ENCODE results near the gene ABCC9. TPM values are rescaled to one million over a fixed set of nuclear protein-coding genes. Genes with fewer than 3 reads are reported as not detected.
"Not testable (repeated sequence)": the region's sequence is repeated elsewhere in the genome, so short reads cannot be mapped to it uniquely, and the experiment has no call there.

The ABCC9 gene
- total RNA-seq, 2 donors from 2014 or later: 0.69 to 5.0 TPM

GRCh38 chr12:21786041-21786531 lies 155.1 kb downstream of the ABCC9 start:
- Histone ChIP-seq H3K4me1 (no peaks in the 10 kb centered on the region), H3K27ac (no peak overlapping the region), H3K4me3 (no peak overlapping the region), H3K27me3 (no peaks in the 10 kb centered on the region), H3K36me3 (no peaks in the 10 kb centered on the region), H3K9ac (ENCODE audit: low read depth in 2 of 2, low read length in 2 of 2) (no peak overlapping the region), H3K9me3 (no peaks in the 10 kb centered on the region)
- DNase-seq: no peak
- TF ChIP-seq, protein P1, sequence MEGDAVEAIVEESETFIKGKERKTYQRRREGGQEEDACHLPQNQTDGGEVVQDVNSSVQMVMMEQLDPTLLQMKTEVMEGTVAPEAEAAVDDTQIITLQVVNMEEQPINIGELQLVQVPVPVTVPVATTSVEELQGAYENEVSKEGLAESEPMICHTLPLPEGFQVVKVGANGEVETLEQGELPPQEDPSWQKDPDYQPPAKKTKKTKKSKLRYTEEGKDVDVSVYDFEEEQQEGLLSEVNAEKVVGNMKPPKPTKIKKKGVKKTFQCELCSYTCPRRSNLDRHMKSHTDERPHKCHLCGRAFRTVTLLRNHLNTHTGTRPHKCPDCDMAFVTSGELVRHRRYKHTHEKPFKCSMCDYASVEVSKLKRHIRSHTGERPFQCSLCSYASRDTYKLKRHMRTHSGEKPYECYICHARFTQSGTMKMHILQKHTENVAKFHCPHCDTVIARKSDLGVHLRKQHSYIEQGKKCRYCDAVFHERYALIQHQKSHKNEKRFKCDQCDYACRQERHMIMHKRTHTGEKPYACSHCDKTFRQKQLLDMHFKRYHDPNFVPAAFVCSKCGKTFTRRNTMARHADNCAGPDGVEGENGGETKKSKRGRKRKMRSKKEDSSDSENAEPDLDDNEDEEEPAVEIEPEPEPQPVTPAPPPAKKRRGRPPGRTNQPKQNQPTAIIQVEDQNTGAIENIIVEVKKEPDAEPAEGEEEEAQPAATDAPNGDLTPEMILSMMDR (IDR thresholded peaks at IDR 0.05): no peak
- intact Hi-C loops (cut with DNase I): no loop called here

GRCh38 chr12:21782723-21783122 lies 158.5 kb downstream of the ABCC9 start:
- H3K27me3 ChIP-seq; H3K4me3 ChIP-seq; H3K9ac ChIP-seq (ENCODE audit: low read depth in 2 of 2, low read length in 2 of 2); H3K27ac ChIP-seq; intact Hi-C loops (cut with DNase I); DNase-seq; H3K4me1 ChIP-seq; H3K36me3 ChIP-seq; H3K9me3 ChIP-seq: not testable (repeated sequence)

DNA sequence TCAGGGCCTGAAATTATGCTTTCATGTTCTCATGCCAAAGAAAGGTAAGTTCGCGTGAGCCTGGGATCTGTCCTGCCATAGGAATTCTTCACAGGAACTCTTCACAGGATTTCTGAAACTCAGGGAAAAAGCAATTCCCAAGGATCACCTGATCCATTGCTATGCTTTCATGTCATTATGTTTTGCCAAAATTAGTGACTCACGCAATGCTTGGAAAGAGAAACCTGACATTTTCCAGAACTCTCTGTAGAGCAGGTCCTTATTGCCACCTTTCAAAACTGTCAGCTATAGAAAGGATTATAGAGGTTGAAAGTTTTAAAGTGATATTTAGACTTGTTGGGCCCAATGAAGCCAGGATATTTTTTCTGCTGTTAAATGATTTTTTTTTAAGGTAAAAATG lies 160.4 kb downstream of the ABCC9 start:
- Histone ChIP-seq H3K4me1 (no peaks in the 10 kb centered on the region), H3K27me3 (no peaks in the 10 kb centered on the region), H3K9me3 (no peaks in the 10 kb centered on the region), H3K27ac (no peak overlapping the region), H3K4me3 (no peak overlapping the region), H3K36me3 (no peaks in the 10 kb centered on the region), H3K9ac (ENCODE audit: low read depth in 2 of 2, low read length in 2 of 2) (no peak overlapping the region)
- TF ChIP-seq, protein P1 (IDR thresholded peaks at IDR 0.05): no peak
- intact Hi-C loops (cut with DNase I): no loop called here
- no peak for DNase-seq

DNA sequence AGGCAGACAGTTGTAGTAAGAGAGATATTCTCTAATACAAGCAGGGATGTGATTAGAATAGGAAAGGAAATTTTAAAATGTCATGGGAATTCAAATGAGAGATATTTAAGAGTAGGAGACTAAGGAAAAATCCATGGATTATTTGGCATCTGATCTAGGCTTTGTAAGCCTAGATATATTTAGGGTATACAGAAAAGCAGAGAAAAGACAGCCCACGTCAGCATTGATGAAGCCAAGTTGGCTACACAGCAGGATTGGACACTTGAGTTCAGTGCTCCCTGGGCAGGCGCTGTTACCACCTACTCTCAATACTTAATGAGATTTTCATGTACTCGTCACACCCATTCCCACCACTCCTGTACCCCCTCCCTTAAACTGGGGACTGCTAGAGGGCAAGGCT lies 165.1 kb downstream of the ABCC9 start:
- Histone ChIP-seq H3K4me3 (no peak overlapping the region), H3K4me1 (no peaks in the 10 kb centered on the region), H3K27ac (no peak overlapping the region), H3K9ac (ENCODE audit: low read depth in 2 of 2, low read length in 2 of 2) (no peak overlapping the region), H3K36me3 (no peaks in the 10 kb centered on the region), H3K9me3 (no peaks in the 10 kb centered on the region), H3K27me3 (no peaks in the 10 kb centered on the region)
- DNase-seq: no peak
- intact Hi-C loops (cut with DNase I): no loop called here
- TF ChIP-seq, protein P1 (IDR thresholded peaks at IDR 0.05): no peak

DNA sequence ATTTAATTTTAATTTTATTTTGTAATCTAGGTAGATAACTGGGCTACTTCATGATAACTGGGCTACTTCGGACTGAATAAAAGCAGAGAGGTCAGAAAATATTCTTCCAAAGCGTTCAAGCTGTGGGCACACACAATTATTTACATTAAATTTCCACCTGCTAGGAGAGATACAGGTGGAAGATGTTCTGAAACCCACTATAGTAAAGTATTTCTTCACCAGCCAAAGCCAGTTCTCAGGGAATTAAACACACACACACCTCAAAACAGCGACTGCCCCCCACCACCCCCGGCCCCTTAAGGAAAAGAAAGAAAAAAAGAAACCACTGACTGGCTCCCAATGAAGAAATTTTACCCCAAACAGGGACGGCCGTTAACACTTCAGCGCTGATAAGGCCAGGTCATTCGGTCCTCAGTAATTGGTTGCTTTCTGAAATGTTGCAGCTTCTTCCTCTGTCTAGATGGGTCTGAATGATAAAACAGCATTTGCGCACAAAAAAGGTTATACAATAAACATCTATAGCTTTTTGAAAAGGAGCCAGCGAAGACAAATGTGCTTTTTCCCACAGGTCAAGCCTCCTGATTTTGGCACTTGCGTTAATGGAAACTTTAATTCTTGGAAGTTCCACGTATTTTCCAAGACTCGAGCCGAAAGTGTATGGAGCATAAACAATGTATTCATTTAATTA lies 165.9 kb downstream of the ABCC9 start:
- Histone ChIP-seq H3K27me3 (no peaks in the 10 kb centered on the region), H3K27ac (no peak overlapping the region), H3K9me3 (no peaks in the 10 kb centered on the region), H3K36me3 (no peaks in the 10 kb centered on the region), H3K4me3 (peak overlapping the region; percentile 38), H3K4me1 (no peaks in the 10 kb centered on the region), H3K9ac (ENCODE audit: low read depth in 2 of 2, low read length in 2 of 2) (no peak overlapping the region)
- no peak for DNase-seq
- TF ChIP-seq, protein P1 (IDR thresholded peaks at IDR 0.05): no peak
- intact Hi-C loops (cut with DNase I): no loop called here

- TF ChIP-seq, protein P1 (IDR thresholded peaks at IDR 0.05): no peak
- Histone ChIP-seq H3K27ac (no peak within 1 kb of the TSS), H3K4me1 (no peaks in the 10 kb centered on the region), H3K27me3 (no peaks in the 10 kb centered on the region), H3K4me3 (peak within 1 kb of the TSS; percentile 38), H3K9ac (ENCODE audit: low read depth in 2 of 2, low read length in 2 of 2) (no peak within 1 kb of the TSS), H3K36me3 (no peaks in the 10 kb centered on the region), H3K9me3 (no peaks in the 10 kb centered on the region)
- DNase-seq: no peak
- intact Hi-C loops (cut with DNase I): no loop called here
Observed at GRCh38 chr12:21774358-21775132, 166.7 kb downstream of the ABCC9 start, which contains the start of gene KCNJ8. TSS of gene KCNJ8 (minus strand) at chr12:21774706. CDS start at chr12:21773616, 1,090 bp downstream.

All from colonic mucosa (tissue), 4 donors.